Measurements from ENCODE around the gene MYH10. TPM values are rescaled to one million over a fixed set of nuclear protein-coding genes. Genes with fewer than 3 reads are reported as not detected.

Gene MYH10
- total RNA-seq, 1 experiment from 2014 or later = 251 TPM

GRCh38 chr17:8463099-8463498 is 167.4 kb downstream of the MYH10 start:
- Histone ChIP-seq H3K4ac (ENCODE audit: low read depth, low read length) (no peak overlapping the region), H2BK120ac (ENCODE audit: low read depth, low read length, poor library complexity, severe bottlenecking) (no peak overlapping the region), H2AK5ac (ENCODE audit: insufficient read length, low read length) (no peak overlapping the region), H3K9ac (ENCODE audit: extremely low read depth, insufficient read length, low read length) (no peak overlapping the region), H3K27ac (ENCODE audit: insufficient read length, low read depth, low read length) (no peak overlapping the region), H2BK20ac (ENCODE audit: low read depth, low read length, poor library complexity, severe bottlenecking) (no peak overlapping the region), H3K4me2 (ENCODE audit: insufficient read depth, insufficient read length, low read length) (no peak overlapping the region), H3K18ac (ENCODE audit: insufficient read length, low read depth, low read length) (no peak overlapping the region), H3K56ac (ENCODE audit: insufficient read length, low read depth, low read length) (no peak overlapping the region), H3K23ac (ENCODE audit: insufficient read length, low read depth, low read length) (no peak overlapping the region), H2BK15ac (ENCODE audit: low read depth, low read length) (no peak overlapping the region), H3T11ph (ENCODE audit: low read length) (no peak overlapping the region), H4K5ac (ENCODE audit: insufficient read length, low read depth, low read length) (no peak overlapping the region), H3K9me3 (ENCODE audit: control insufficient read depth, low read depth, low read length) (no peaks in the 10 kb centered on the region), H2BK12ac (ENCODE audit: insufficient read length, low read depth, low read length) (no peak overlapping the region), H3K23me2 (ENCODE audit: insufficient read length, low read depth, low read length, poor library complexity, severe bottlenecking) (no peaks in the 10 kb centered on the region), H2BK5ac (ENCODE audit: insufficient read length, low read length) (no peak overlapping the region), H3K4me1 (ENCODE audit: insufficient read depth, low read length) (no peaks in the 10 kb centered on the region), H4K20me1 (ENCODE audit: control insufficient read depth, insufficient read depth, insufficient read length) (no peaks in the 10 kb centered on the region), H3K79me1 (ENCODE audit: insufficient read depth, low read depth, low read length, poor library complexity, severe bottlenecking) (no peaks in the 10 kb centered on the region), H4K91ac (ENCODE audit: insufficient read length, low read depth, low read length) (no peak overlapping the region), H2AFZ (ENCODE audit: low read length) (no peak overlapping the region), H3K79me2 (ENCODE audit: insufficient read depth, low read length) (no peaks in the 10 kb centered on the region), H4K8ac (replicated peaks; ENCODE audit: insufficient read length, low read depth, low read length) (no peak overlapping the region), H3K27me3 (ENCODE audit: insufficient read depth, low read length) (no peaks in the 10 kb centered on the region), H3K14ac (ENCODE audit: insufficient read depth, low read length) (no peak overlapping the region)
- no peaks in the 10 kb centered on the region for H3K9me3 Mint-ChIP-seq
- no CpG with 5 or more reads among the region's 5 CpGs for WGBS (ENCODE audit: extremely low coverage, insufficient read length, low lambda C conversion rate)
- 0 out of 7 replicates have a peak overlapping the region, but pooled peaks of 1 of the 3 experiments have one; percentile 11 for H3K27ac Mint-ChIP-seq
- H3K4me1 Mint-ChIP-seq = peaks cover 5 to 8% of the 10 kb centered on the region in 2 experiments; a peak in 3 of 4 replicates
- H3K27me3 Mint-ChIP-seq (ENCODE audit: low read depth) = no peaks in the 10 kb centered on the region
- peaks cover 2 to 55% (median 31%) of the 10 kb centered on the region in 3 experiments; a peak in 5 of 7 replicates for H3K36me3 Mint-ChIP-seq (ENCODE audit: insufficient read depth in 1 of 3, low read depth in 3 of 3)
- DNase-seq = no peak
- H3K4me3 Mint-ChIP-seq = no peak overlapping the region
- TF ChIP-seq, protein P1, sequence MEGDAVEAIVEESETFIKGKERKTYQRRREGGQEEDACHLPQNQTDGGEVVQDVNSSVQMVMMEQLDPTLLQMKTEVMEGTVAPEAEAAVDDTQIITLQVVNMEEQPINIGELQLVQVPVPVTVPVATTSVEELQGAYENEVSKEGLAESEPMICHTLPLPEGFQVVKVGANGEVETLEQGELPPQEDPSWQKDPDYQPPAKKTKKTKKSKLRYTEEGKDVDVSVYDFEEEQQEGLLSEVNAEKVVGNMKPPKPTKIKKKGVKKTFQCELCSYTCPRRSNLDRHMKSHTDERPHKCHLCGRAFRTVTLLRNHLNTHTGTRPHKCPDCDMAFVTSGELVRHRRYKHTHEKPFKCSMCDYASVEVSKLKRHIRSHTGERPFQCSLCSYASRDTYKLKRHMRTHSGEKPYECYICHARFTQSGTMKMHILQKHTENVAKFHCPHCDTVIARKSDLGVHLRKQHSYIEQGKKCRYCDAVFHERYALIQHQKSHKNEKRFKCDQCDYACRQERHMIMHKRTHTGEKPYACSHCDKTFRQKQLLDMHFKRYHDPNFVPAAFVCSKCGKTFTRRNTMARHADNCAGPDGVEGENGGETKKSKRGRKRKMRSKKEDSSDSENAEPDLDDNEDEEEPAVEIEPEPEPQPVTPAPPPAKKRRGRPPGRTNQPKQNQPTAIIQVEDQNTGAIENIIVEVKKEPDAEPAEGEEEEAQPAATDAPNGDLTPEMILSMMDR (conservative IDR thresholded peaks at IDR 0.05) = no peak
